Uterus (tissue), 4 donors: Measurements from ENCODE around the gene TMEM37. TPM values are rescaled to one million over a fixed set of nuclear protein-coding genes. Genes with fewer than 3 reads are reported as not detected.

Experiments used
- DNase-seq, 2 donors: peaks; one replicate each; pipeline ENCODE4 v3.0.0-alpha.2; 2019 to 2020
- H3K27ac ChIP-seq, 2 donors: fragments of 200-600 bp; sonication (generic); 1 replicate in 1 of 2; 2 replicates in 1 of 2; pipeline ENCODE4 v1.5.1; 2016 to 2018
- H3K27me3 ChIP-seq, 2 donors: fragments of 200-600 bp; sonication (generic); one replicate each; pipeline ENCODE4 v1.5.1; 2018 to 2019; ENCODE audit warnings: control low read depth in 1 of 2
- H3K36me3 ChIP-seq, 2 donors: fragments of 200-600 bp; sonication (generic); one replicate each; pipeline ENCODE4 v1.5.1; 2019; ENCODE audit warnings: control low read depth in 1 of 2
- H3K4me1 ChIP-seq, 2 donors: fragments of 200-600 bp; sonication (generic); one replicate each; pipeline ENCODE4 v1.5.1; 2018 to 2019; ENCODE audit warnings: control low read depth in 1 of 2
- H3K4me3 ChIP-seq, 2 donors: fragments of 200-600 bp; sonication (generic); 1 replicate in 1 of 2; 2 replicates in 1 of 2; pipeline ENCODE4 v1.5.1; 2018 to 2019; ENCODE audit warnings: mild to moderate bottlenecking in 1 of 2
- H3K9me3 ChIP-seq, 2 donors: fragments of 200-600 bp; sonication (generic); one replicate each; pipeline ENCODE4 v1.5.1; 2019; ENCODE audit warnings: control low read depth in 1 of 2
- CTCF ChIP-seq, 4 experiments: fragments of 200-600 bp in 2 of 4; fragments of 450-650 bp in 2 of 4; sonication (generic) in 2 of 4; IDR thresholded peaks; one replicate each; pipeline ENCODE4 v1.5.1; 2016 to 2019; ENCODE audit warnings: antibody characterized with exemption in 4 of 4, mild to moderate bottlenecking in 2 of 4, moderate library complexity in 1 of 4
- POLR2A ChIP-seq, 2 donors: fragments of 450-650 bp; IDR thresholded peaks; one replicate each; pipeline ENCODE4 v1.6.1; 2016; ENCODE audit warnings: antibody characterized with exemption in 2 of 2, mild to moderate bottlenecking in 1 of 2, moderate library complexity in 1 of 2
- intact Hi-C: fragments of 100-400 bp; cut with DNase I; formaldehyde crosslinking; loops from one replicate; pipeline ENCODE4 v1.15.1; 2023; ENCODE audit warnings: low total_unique reads
- total RNA-seq, 4 donors: library from RNA; depleted of rRNA in 3 of 4; stranded (reverse); fragments of >200 nt in 3 of 4; gene quantifications; one replicate each; pipeline versions ENCODE4 v1.1.0 to v1.2.4, GENCODE V29; 2014 to 2023
- donor health status: DM: yes; HTN: yes; CAD: no.

The TMEM37 gene
- total RNA-seq, 4 donors from 2014 or later, result 1.2 to 5.4 (median 3.7) TPM; not detected in 1

GRCh38 chr2:119425620-119426395 is 5.8 kb upstream of the TMEM37 start:
- Histone ChIP-seq H3K4me3 (no peak overlapping the region), H3K4me1 (no peaks in the 10 kb centered on the region), H3K27me3 (no peaks in the 10 kb centered on the region), H3K27ac (no peak overlapping the region), H3K36me3 (no peaks in the 10 kb centered on the region), H3K9me3 (no peaks in the 10 kb centered on the region)
- DNase-seq, result no peak
- intact Hi-C loops, result no loop called here
- no peak for TF ChIP-seq CTCF (IDR thresholded peaks at IDR 0.05)
- TF ChIP-seq POLR2A (IDR thresholded peaks at IDR 0.05), result no peak

GRCh38 chr2:119426396-119426675 is 5.3 kb upstream of the TMEM37 start:
- TF ChIP-seq CTCF (IDR thresholded peaks at IDR 0.05), result no peak
- TF ChIP-seq POLR2A (IDR thresholded peaks at IDR 0.05), result no peak
- no peak for DNase-seq
- Histone ChIP-seq H3K4me1 (no peaks in the 10 kb centered on the region), H3K27ac (no peak overlapping the region), H3K4me3 (no peak overlapping the region), H3K36me3 (no peaks in the 10 kb centered on the region), H3K9me3 (no peaks in the 10 kb centered on the region), H3K27me3 (no peaks in the 10 kb centered on the region)
- intact Hi-C loops, result no loop called here

DNA sequence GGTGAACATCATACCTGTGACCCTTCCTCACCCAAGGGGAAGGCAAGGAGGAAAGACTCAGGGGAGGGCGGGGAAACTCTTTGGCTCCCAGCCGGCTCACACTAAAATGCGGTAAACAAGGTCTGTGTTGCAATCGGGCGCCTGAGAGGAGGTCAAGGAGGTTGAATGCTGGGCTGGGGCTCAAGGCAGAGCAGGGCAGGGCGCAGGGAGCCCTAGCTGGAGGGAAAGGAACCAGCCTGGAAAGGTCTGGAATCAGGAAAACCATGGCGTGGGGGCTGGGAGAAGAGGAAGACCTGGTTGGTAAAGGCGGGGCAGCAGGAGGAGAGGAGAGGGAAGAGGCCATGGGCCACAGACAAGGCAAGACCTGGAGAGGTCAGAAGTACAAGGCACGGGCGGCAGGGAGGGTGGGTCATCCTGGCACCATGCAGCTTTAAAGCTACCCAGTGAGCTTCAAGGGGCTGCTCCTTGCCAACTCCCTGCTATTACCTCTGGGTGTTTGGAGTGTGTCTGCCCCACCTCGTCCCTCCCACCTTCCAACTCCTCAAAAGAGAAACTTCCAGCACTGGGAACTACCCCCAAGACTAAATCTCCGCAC is 4.8 kb upstream of the TMEM37 start:
- peak; percentile 36 to 67 for DNase-seq
- no peaks in the 10 kb centered on the region for H3K27me3 ChIP-seq
- no peaks in the 10 kb centered on the region for H3K4me1 ChIP-seq
- H3K27ac ChIP-seq, result no peak overlapping the region
- intact Hi-C loops, result no loop called here
- no peak for TF ChIP-seq CTCF (IDR thresholded peaks at IDR 0.05)
- no peak for TF ChIP-seq POLR2A (IDR thresholded peaks at IDR 0.05)
- no peaks in the 10 kb centered on the region for H3K36me3 ChIP-seq
- H3K4me3 ChIP-seq, result no peak overlapping the region
- no peaks in the 10 kb centered on the region for H3K9me3 ChIP-seq

DNA sequence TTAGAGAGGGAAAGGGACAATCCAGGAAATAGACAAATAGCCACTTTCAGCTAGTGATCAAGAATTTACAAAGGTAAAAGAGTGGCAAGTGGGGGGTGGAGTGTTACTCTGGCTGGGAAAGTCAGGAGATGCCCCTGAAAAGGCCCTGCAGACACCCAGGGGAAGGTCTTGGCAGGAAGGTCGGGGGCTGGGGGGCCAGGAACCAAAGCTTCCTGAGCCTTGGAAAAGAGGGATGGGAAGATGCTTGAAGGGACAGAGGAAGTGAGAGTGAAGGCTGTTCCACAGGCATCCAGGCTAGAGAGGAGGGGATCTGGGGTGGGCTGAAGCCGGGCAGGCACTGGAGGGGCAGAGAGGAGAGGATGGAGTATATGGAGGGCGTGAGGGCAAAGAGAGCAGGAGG is 3.9 kb upstream of the TMEM37 start:
- Histone ChIP-seq H3K27me3 (no peaks in the 10 kb centered on the region), H3K4me1 (no peaks in the 10 kb centered on the region), H3K36me3 (no peaks in the 10 kb centered on the region), H3K27ac (no peak overlapping the region), H3K9me3 (no peaks in the 10 kb centered on the region), H3K4me3 (no peak overlapping the region)
- no peak for TF ChIP-seq CTCF (IDR thresholded peaks at IDR 0.05)
- TF ChIP-seq POLR2A (IDR thresholded peaks at IDR 0.05), result no peak
- DNase-seq, result no peak
- intact Hi-C loops, result no loop called here

GRCh38 chr2:119428488-119429224 is 3.0 kb upstream of the TMEM37 start:
- H3K4me3 ChIP-seq, result no peak overlapping the region
- DNase-seq, result no peak
- intact Hi-C loops, result no loop called here
- H3K27ac ChIP-seq, result no peak overlapping the region
- H3K9me3 ChIP-seq, result no peaks in the 10 kb centered on the region
- no peaks in the 10 kb centered on the region for H3K36me3 ChIP-seq
- no peak for TF ChIP-seq POLR2A (IDR thresholded peaks at IDR 0.05)
- TF ChIP-seq CTCF (IDR thresholded peaks at IDR 0.05), result no peak
- no peaks in the 10 kb centered on the region for H3K27me3 ChIP-seq
- no peaks in the 10 kb centered on the region for H3K4me1 ChIP-seq
